AG04449 (cell line): ENCODE data around the gene STXBP4.

Source experiments
- CTCF ChIA-PET: fragments of 350-600 bp; formaldehyde crosslinking; extraction: SDS; loops from one replicate; lab custom pipeline; 2021; ENCODE audit warnings: antibody characterized with exemption; lab: Yijun Ruan, JAX
- POLR2A ChIA-PET: fragments of 400-600, 350-600 bp; formaldehyde crosslinking; extraction: SDS; loops from one replicate; lab custom pipeline; 2020; ENCODE audit warnings: antibody characterized with exemption, inconsistent platforms; lab: Yijun Ruan, JAX
- DNase-seq: peaks from one replicate; pipeline ENCODE4 v3.0.0-alpha.2; 2010; ENCODE audit warnings: low read depth, low spot score
- H3K4me3 ChIP-seq: 2 replicates; pipeline ENCODE4 v1.5.1; 2011; ENCODE audit warnings: low read depth, mild to moderate bottlenecking, control low read depth, low read length
- CTCF ChIP-seq: IDR thresholded peaks from one replicate; pipeline ENCODE4 v1.5.1; 2011; ENCODE audit warnings: mild to moderate bottlenecking, moderate library complexity, low read length, control low read depth, inconsistent platforms; ENCODE audit not compliant: insufficient read depth; ENCODE audit errors: missing control alignments

Gene STXBP4

GRCh38 chr17:55023626-55024025 is 55.1 kb downstream of the STXBP4 start:
- H3K4me3 ChIP-seq: no peak overlapping the region
- ChIA-PET POLR2A (no interaction called here), CTCF (no interaction called here)
- no peak for DNase-seq
- no peak for TF ChIP-seq CTCF

GRCh38 chr17:55037828-55038227 is 69.3 kb downstream of the STXBP4 start:
- no peak for DNase-seq
- TF ChIP-seq CTCF: no peak
- H3K4me3 ChIP-seq: no peak overlapping the region
- POLR2A ChIA-PET: no interaction called here
- CTCF ChIA-PET: no interaction called here

GRCh38 chr17:55038291-55038690 is 69.7 kb downstream of the STXBP4 start:
- ChIA-PET CTCF (no interaction called here), POLR2A (no interaction called here)
- no peak for TF ChIP-seq CTCF
- no peak for DNase-seq
- H3K4me3 ChIP-seq: no peak overlapping the region

- ChIA-PET POLR2A (no interaction called here), CTCF (no interaction called here)
- DNase-seq: no peak
- H3K4me3 ChIP-seq: no peak overlapping the region
- TF ChIP-seq CTCF: no peak
Measured at GRCh38 chr17:55040611-55041010, 72.0 kb downstream of the STXBP4 start.

- DNase-seq: no peak
- no peak overlapping the region for H3K4me3 ChIP-seq
- TF ChIP-seq CTCF: no peak
- POLR2A ChIA-PET: no interaction called here
- CTCF ChIA-PET: interaction anchor here (0.8 to 3.4 kb wide), 2 partner anchors 14 to 244 kb away, joined by 3 to 19 read pairs; no protein-coding TSS in a partner anchor
Measured at GRCh38 chr17:55053855-55054254, 85.3 kb downstream of the STXBP4 start.

- no peak overlapping the region for H3K4me3 ChIP-seq
- ChIA-PET CTCF (interaction anchor here (0.6 to 3.4 kb wide), 5 partner anchors 13 to 302 kb away, joined by 3 to 19 read pairs (median 5); no protein-coding TSS in a partner anchor), POLR2A (no interaction called here)
- no peak for DNase-seq
- no peak for TF ChIP-seq CTCF
Measured at GRCh38 chr17:55054429-55054828, 85.9 kb downstream of the STXBP4 start.
